ENCODE data around the gene NALCN.
A peak's percentile ranks its signal among the peaks of the same experiment; 100 is the strongest.

Gene NALCN

GRCh38 chr13:101267656-101268055 is 148.7 kb downstream of the NALCN start:
- DNase-seq = no peak

- no peak for DNase-seq
Measured at GRCh38 chr13:101265934-101266333, 150.4 kb downstream of the NALCN start.

GRCh38 chr13:101264931-101265330 is 151.4 kb downstream of the NALCN start:
- DNase-seq = no peak

GRCh38 chr13:101262306-101262705 is 154.0 kb downstream of the NALCN start:
- DNase-seq = no peak

GRCh38 chr13:101258509-101258908 is 157.8 kb downstream of the NALCN start:
- DNase-seq = no peak

- peak; percentile 65 to 74 for DNase-seq
Measured at GRCh38 chr13:101258071-101258470, 158.2 kb downstream of the NALCN start.

GRCh38 chr13:101248739-101249514 is 167.4 kb downstream of the NALCN start:
- DNase-seq = no peak

- DNase-seq = no peak
Measured at GRCh38 chr13:101242720-101243119, 173.6 kb downstream of the NALCN start.

GRCh38 chr13:101238555-101238954 is 177.8 kb downstream of the NALCN start:
- no peak for DNase-seq

- DNase-seq = no peak
Measured at GRCh38 chr13:101231751-101232428, 184.4 kb downstream of the NALCN start.

- DNase-seq = no peak
Measured at GRCh38 chr13:101230271-101230890, 185.9 kb downstream of the NALCN start.

GRCh38 chr13:101219609-101220265 is 196.6 kb downstream of the NALCN start:
- no peak for DNase-seq

GRCh38 chr13:101218484-101218883 is 197.8 kb downstream of the NALCN start:
- no peak for DNase-seq

- DNase-seq = no peak
Measured at GRCh38 chr13:101217086-101217485, 199.2 kb downstream of the NALCN start.

- DNase-seq = no peak
Measured at GRCh38 chr13:101211261-101211660, 205.0 kb downstream of the NALCN start.

- no peak for DNase-seq
Measured at GRCh38 chr13:101210774-101211173, 205.5 kb downstream of the NALCN start.

- no peak for DNase-seq
Measured at GRCh38 chr13:101209206-101209893, 207.0 kb downstream of the NALCN start.

GRCh38 chr13:101205408-101205807 is 210.9 kb downstream of the NALCN start:
- DNase-seq = no peak

GRCh38 chr13:101204270-101205020 is 211.9 kb downstream of the NALCN start:
- DNase-seq = no peak

- no peak for DNase-seq
Measured at GRCh38 chr13:101202590-101202989, 213.7 kb downstream of the NALCN start.

GRCh38 chr13:101190976-101191375 is 225.3 kb downstream of the NALCN start:
- no peak for DNase-seq

GRCh38 chr13:101190337-101190736 is 226.0 kb downstream of the NALCN start:
- no peak for DNase-seq
